ENCODE results near the gene TIMMDC1.

- TF ChIP-seq POLR2A (IDR thresholded peaks at IDR 0.05) (no peak), CTCF (IDR thresholded peaks at IDR 0.05) (no peak), EP300 (IDR thresholded peaks at IDR 0.05) (no peak)
Observed at GRCh38 chr3:119470866-119471265, 27.5 kb upstream of the TIMMDC1 start.
